HFF-Myc (cell line): ENCODE results near the gene WASF1.

ENCODE experiments used
- DNase-seq: peaks from one replicate; pipeline ENCODE4 v3.0.0-alpha.2; 2011; ENCODE audit warnings: low read depth; ENCODE audit errors: extremely low read depth
- H3K4me3 ChIP-seq: replicated peaks from 2 replicates; pipeline ENCODE4 v1.5.1; 2011; ENCODE audit warnings: low read depth, mild to moderate bottlenecking, control low read depth, low read length
- TF ChIP-seq, protein P1 (sequence below): IDR thresholded peaks from 2 replicates; pipeline ENCODE4 v1.5.1; 2012; ENCODE audit warnings: mild to moderate bottlenecking, low read depth, low read length, control low read depth; ENCODE audit errors: missing control alignments

Gene WASF1

DNA sequence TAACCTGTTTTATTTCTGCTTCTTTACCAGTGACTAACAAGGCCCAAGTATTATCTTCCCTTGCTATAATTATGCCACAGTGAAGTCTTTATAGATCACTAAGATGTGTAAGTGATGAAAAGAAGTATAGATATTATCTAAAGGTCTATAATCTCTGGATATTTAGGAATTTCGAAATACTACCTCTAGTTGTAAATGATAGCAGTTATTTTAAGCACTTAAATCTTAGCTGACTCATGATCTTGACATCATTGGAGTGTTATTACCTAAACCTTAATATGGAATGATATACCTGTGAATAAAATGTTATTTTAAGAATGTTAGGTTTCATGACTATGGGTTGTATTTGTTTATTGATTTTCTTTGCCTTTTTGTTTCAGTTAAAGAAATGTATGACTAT lies 32.3 kb upstream of the WASF1 start:
- TF ChIP-seq, protein P1, sequence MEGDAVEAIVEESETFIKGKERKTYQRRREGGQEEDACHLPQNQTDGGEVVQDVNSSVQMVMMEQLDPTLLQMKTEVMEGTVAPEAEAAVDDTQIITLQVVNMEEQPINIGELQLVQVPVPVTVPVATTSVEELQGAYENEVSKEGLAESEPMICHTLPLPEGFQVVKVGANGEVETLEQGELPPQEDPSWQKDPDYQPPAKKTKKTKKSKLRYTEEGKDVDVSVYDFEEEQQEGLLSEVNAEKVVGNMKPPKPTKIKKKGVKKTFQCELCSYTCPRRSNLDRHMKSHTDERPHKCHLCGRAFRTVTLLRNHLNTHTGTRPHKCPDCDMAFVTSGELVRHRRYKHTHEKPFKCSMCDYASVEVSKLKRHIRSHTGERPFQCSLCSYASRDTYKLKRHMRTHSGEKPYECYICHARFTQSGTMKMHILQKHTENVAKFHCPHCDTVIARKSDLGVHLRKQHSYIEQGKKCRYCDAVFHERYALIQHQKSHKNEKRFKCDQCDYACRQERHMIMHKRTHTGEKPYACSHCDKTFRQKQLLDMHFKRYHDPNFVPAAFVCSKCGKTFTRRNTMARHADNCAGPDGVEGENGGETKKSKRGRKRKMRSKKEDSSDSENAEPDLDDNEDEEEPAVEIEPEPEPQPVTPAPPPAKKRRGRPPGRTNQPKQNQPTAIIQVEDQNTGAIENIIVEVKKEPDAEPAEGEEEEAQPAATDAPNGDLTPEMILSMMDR, result no peak
- no peak for DNase-seq
- no peak overlapping the region for H3K4me3 ChIP-seq

DNA sequence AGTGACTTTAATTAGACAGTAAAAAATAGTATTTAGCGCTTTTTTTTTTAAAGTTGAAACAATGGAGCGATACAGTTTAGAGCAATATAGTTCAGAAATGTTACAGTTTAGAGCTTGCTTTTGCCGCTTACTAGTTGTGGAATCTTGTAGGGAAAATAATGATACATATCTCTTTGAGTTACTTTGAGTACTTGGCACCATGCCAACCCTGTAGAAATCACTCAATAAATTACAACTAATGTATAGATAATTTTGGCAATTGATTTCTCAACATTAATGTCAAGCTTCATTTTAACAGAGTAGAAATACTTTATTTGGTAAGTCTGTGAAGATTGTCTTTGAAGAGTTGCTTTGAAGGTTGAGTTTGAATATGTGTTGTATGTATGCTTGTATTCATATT lies 28.2 kb upstream of the WASF1 start:
- no peak for DNase-seq
- no peak overlapping the region for H3K4me3 ChIP-seq

DNA sequence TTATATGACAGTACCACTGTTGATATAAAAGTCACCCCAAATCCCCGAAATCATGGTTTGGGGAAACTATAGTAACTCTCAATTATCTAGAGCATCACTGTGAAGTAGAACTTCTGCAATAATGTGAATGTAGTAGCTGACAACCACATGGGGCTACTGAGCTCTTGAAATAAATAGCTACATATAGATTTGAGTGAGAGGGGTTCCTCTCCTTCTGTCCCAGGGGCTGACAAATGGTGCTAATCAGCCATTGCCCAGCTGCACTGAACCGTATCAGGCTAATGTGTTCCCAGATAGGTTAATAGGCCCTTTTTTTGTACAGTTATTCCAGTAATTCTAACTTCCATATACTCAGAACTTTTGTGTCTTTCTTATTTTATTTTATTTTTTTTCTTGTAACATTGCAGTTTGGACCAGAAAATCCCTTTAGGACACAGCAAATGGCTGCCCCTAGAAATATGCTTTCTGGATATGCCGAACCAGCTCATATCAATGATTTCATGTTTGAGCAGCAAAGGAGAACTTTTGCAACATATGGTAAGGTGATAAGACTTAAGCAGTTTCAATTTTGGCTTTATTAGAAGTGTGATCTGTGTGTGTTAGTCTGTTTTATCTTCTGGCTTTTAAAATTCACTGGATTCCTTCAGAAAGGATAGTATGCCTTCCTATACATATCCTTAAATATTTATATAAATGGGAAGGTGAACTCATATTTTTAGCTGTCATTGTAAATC lies 21.8 kb upstream of the WASF1 start:
- TF ChIP-seq, protein P1, result no peak
- no peak for DNase-seq
- no peak overlapping the region for H3K4me3 ChIP-seq

More for the DNA sequence above, 28.2 kb upstream of the WASF1 start:
- TF ChIP-seq, protein P1, result no peak

DNA sequence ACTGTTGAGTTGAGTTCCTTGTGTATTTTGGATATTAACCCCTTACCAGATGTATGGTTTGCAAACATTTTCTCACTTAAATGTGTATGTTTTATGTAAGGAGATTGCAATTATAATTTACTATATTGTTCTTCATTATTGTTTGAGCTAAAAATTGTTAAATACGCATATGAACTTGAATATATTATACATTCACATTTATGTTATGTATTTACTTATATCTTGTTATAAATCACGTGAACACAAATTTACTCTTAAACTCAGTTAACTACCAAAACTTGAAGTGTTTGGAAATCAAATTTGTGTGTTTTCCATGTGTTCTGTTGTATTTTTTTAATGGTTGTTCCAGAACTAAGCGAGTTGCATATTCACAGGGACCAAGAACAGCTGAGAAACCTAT lies 19.1 kb upstream of the WASF1 start:
- TF ChIP-seq, protein P1, result no peak
- no peak overlapping the region for H3K4me3 ChIP-seq
- DNase-seq, result no peak

DNA sequence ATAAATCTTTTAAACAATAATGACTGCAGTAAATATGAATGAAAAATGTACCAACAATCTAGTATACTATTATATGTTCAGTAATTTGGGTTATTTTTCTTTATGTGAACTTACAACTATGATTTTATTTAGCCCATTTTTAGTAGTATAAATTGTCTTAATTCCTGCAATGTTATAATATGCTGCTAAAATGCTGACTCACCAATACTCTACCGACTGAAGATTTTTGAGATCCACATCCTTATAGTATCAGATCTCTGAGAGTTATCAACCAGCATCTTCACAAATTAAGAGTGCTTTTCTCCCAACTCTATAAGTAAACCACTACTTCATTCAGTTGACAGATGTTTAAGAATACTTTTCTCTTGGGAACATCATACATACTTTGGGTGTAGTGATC lies 17.4 kb upstream of the WASF1 start:
- no peak for DNase-seq
- TF ChIP-seq, protein P1, result no peak
- H3K4me3 ChIP-seq, result no peak overlapping the region

DNA sequence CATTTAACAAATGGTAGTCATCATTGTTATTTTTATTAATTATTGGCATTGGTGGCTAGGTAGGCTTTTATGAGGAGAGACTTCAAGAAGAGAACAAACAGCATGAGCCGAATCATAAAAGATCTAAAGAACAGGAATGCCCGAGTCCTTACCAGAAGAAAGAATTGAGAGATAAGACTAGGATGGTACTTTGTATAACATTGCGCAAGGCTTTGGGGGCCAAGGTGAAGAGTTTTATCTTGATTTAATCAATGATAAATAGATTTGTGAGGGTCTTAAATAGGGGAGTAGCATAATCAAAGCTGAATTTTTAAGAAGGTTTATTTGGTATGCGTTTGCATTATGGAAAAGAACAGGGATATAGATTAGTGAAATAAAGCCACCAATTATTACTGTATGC lies 16.2 kb upstream of the WASF1 start:
- no peak overlapping the region for H3K4me3 ChIP-seq
- TF ChIP-seq, protein P1, result no peak
- no peak for DNase-seq

DNA sequence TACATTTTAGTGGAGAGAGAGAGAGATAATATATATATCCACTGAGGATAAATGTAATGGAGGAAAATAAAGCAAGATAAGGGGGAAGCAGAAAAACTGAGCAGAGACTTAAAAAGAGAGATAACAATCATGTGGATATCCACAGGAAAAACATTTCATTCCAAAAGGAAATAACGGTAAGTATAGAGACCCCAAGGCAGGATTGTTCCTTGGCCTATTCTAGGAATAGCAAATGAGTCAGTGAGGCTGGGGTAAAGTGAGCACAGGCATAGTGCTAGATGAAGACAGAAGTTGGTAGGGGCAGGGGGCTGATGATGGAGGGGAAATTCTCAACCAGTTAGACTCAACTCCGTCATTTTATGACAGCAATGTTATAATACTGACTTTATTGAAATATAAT lies 12.0 kb upstream of the WASF1 start:
- TF ChIP-seq, protein P1, result no peak
- H3K4me3 ChIP-seq, result no peak overlapping the region
- no peak for DNase-seq
